ENCODE measurements around the gene PPP2R5C. TPM values are rescaled to one million over a fixed set of nuclear protein-coding genes. Genes with fewer than 3 reads are reported as not detected.
"Not testable (repeated sequence)": the region's sequence is repeated elsewhere in the genome, so short reads cannot be mapped to it uniquely, and the experiment has no call there.

PPP2R5C gene
- total RNA-seq, 1 donor from 2014 or later = 55.3 TPM

DNA sequence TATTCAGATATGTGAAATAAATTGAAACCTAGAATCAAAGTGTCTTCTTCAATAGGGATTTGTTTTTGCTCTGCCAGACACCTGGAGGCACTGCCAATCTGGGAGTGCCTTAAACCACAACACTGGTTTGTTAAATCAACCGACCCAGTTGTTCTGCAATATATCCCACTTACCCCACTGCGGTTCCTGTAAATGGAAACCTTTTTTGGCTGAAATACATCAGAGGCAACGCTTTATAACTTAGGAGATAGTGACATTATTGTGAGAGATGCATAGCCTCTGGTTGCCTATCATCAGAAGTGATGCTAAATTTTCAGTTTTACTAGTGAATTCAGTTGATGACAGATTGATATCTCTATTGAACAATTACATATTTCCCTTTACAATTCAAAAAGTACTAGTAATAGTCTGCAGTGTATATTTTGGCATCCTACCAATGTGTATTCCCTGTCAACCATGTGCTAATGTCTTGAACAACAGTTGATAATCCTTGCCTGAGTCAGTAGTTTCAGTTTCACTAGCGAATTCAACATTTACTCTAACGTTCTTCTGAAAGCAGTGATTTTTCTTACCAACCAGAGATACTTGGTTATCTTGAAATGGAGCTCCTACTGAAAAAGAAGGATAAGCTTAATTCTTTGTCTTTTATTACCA, 30.5 kb downstream of the PPP2R5C start:
- Histone ChIP-seq H3K36me3 (ENCODE audit: control insufficient read depth in 3 of 3, insufficient read depth in 3 of 3, low read length in 3 of 3) (peaks cover 0 to 2% (median 0%) of the 10 kb centered on the region in 3 donors), H3K9me3 (ENCODE audit: control insufficient read depth in 3 of 3, low read length in 3 of 3) (no peaks in the 10 kb centered on the region), H3K27me3 (ENCODE audit: control insufficient read depth in 3 of 3, insufficient read depth in 3 of 3, low read length in 3 of 3) (no peaks in the 10 kb centered on the region), H3K27ac (ENCODE audit: low read depth, low read length) (peak overlapping the region; percentile 31), H3K4me3 (ENCODE audit: low read length in 3 of 3) (peak overlapping the region; percentile 16 to 63 (median 53)), H3K9ac (ENCODE audit: low read depth in 1 of 3, low read length in 3 of 3) (peak overlapping the region in 2 of 3 donors; percentile 35 to 51), H3K4me1 (ENCODE audit: control insufficient read depth in 3 of 3, insufficient read depth in 3 of 3, low read length in 3 of 3) (peaks cover 0 to 6% (median 0%) of the 10 kb centered on the region in 3 donors)

DNA sequence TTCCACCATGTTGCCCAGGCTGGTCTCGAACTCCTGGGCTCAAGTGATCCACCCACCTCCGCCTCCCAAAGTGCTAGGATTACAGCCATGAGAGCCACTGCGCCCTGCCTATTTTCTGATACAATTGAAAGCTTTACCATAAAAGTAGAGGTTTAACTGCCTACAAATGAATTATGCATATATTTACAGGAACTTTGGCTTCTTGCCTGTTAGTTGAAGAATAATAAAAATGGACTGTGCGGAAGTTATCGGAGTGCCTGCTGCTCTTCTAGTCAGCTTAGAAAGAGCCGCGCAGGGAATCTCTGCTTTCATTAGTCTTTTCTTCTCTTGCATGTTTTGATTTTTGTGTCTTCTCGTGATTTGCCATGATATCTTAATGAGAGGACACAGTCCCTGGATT, 34.5 kb downstream of the PPP2R5C start:
- H3K9me3 ChIP-seq (ENCODE audit: control insufficient read depth in 3 of 3, low read length in 3 of 3) = no peaks in the 10 kb centered on the region
- no peak overlapping the region for H3K4me3 ChIP-seq (ENCODE audit: low read length in 3 of 3)
- H3K27ac ChIP-seq (ENCODE audit: low read depth, low read length) = no peak overlapping the region
- H3K36me3 ChIP-seq (ENCODE audit: control insufficient read depth in 3 of 3, insufficient read depth in 3 of 3, low read length in 3 of 3) = peaks cover 0 to 2% (median 0%) of the 10 kb centered on the region in 3 donors
- no peaks in the 10 kb centered on the region for H3K27me3 ChIP-seq (ENCODE audit: control insufficient read depth in 3 of 3, insufficient read depth in 3 of 3, low read length in 3 of 3)
- H3K9ac ChIP-seq (ENCODE audit: low read depth in 1 of 3, low read length in 3 of 3) = no peak overlapping the region
- H3K4me1 ChIP-seq (ENCODE audit: control insufficient read depth in 3 of 3, insufficient read depth in 3 of 3, low read length in 3 of 3) = peaks cover 5 to 26% (median 14%) of the 10 kb centered on the region in 3 donors

DNA sequence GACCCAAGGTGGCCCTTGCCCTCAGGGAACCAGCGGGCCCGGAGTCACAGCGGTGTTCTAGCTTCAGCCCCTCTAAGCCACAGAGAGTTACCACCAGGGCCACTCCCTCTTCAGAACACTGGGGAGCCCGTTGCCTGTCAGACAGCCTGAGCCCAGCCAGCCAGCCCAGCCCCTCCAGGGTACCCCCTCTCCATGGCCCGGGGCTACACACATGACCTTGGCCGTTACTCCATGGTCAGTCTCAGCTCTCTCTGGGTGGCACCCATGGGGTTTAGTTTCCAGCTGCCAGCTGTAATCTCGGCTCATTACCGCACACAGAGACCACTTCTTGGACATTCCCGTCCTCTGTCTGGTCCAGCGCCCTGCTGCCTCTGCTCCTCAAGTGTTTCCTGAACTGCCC, 35.0 kb downstream of the PPP2R5C start:
- Histone ChIP-seq H3K27me3 (ENCODE audit: control insufficient read depth in 3 of 3, insufficient read depth in 3 of 3, low read length in 3 of 3) (no peaks in the 10 kb centered on the region), H3K9ac (ENCODE audit: low read depth in 1 of 3, low read length in 3 of 3) (no peak overlapping the region), H3K9me3 (ENCODE audit: control insufficient read depth in 3 of 3, low read length in 3 of 3) (no peaks in the 10 kb centered on the region), H3K36me3 (ENCODE audit: control insufficient read depth in 3 of 3, insufficient read depth in 3 of 3, low read length in 3 of 3) (peaks cover 0 to 2% (median 0%) of the 10 kb centered on the region in 3 donors), H3K4me1 (ENCODE audit: control insufficient read depth in 3 of 3, insufficient read depth in 3 of 3, low read length in 3 of 3) (peaks cover 5 to 26% (median 14%) of the 10 kb centered on the region in 3 donors), H3K4me3 (ENCODE audit: low read length in 3 of 3) (no peak overlapping the region), H3K27ac (ENCODE audit: low read depth, low read length) (no peak overlapping the region)

DNA sequence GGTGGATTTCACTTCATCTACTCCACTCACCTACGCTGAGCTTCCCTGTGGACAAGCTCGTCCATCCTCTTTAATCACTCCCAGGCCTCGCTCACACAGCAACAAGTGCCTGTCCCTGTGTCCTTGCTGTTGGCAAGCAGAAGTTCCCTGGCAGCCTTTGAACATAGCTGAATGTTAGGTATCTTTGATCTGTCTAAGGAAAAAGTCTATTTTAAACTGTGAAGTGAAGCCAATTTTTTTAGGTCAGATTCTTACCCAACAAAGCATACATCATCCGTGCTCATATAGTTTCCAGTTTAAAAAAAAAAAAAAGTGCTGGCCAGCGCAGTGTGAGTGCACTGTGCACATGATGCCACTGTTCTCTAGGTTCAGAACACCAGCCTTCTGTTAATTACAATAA, 36.3 kb downstream of the PPP2R5C start:
- no peaks in the 10 kb centered on the region for H3K27me3 ChIP-seq (ENCODE audit: control insufficient read depth in 3 of 3, insufficient read depth in 3 of 3, low read length in 3 of 3)
- no peak overlapping the region for H3K4me3 ChIP-seq (ENCODE audit: low read length in 3 of 3)
- peak overlapping the region; percentile 45 for H3K27ac ChIP-seq (ENCODE audit: low read depth, low read length)
- H3K36me3 ChIP-seq (ENCODE audit: control insufficient read depth in 3 of 3, insufficient read depth in 3 of 3, low read length in 3 of 3) = peaks cover 0 to 2% (median 0%) of the 10 kb centered on the region in 3 donors
- H3K9me3 ChIP-seq (ENCODE audit: control insufficient read depth in 3 of 3, low read length in 3 of 3) = no peaks in the 10 kb centered on the region
- peak overlapping the region in 1 of 3 donors; percentile 36 for H3K9ac ChIP-seq (ENCODE audit: low read depth in 1 of 3, low read length in 3 of 3)
- H3K4me1 ChIP-seq (ENCODE audit: control insufficient read depth in 3 of 3, insufficient read depth in 3 of 3, low read length in 3 of 3) = peaks cover 5 to 20% (median 14%) of the 10 kb centered on the region in 3 donors

DNA sequence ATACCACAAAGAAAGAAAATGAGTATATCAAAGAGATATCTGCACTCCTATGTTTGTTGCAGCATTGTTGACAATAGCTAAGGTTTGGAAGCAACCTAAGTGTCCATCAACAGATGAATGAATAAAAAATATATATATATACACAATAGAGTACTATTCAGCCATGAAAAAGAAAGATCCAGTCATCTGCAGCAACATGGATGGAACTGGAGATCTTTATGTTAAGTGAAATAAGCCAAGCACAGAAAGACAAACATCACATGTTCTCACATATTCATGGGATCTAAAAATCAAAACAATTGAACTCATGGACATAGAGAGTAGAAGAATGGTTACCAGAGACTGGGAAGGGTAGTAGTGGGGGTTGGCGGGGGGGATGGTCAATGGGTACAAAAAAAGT, 42.9 kb downstream of the PPP2R5C start:
- H3K27ac ChIP-seq (ENCODE audit: low read depth, low read length); H3K4me1 ChIP-seq (ENCODE audit: control insufficient read depth in 3 of 3, insufficient read depth in 3 of 3, low read length in 3 of 3); H3K4me3 ChIP-seq (ENCODE audit: low read length in 3 of 3); H3K27me3 ChIP-seq (ENCODE audit: control insufficient read depth in 3 of 3, insufficient read depth in 3 of 3, low read length in 3 of 3); H3K9ac ChIP-seq (ENCODE audit: low read depth in 1 of 3, low read length in 3 of 3); H3K9me3 ChIP-seq (ENCODE audit: control insufficient read depth in 3 of 3, low read length in 3 of 3); H3K36me3 ChIP-seq (ENCODE audit: control insufficient read depth in 3 of 3, insufficient read depth in 3 of 3, low read length in 3 of 3): not testable (repeated sequence)

DNA sequence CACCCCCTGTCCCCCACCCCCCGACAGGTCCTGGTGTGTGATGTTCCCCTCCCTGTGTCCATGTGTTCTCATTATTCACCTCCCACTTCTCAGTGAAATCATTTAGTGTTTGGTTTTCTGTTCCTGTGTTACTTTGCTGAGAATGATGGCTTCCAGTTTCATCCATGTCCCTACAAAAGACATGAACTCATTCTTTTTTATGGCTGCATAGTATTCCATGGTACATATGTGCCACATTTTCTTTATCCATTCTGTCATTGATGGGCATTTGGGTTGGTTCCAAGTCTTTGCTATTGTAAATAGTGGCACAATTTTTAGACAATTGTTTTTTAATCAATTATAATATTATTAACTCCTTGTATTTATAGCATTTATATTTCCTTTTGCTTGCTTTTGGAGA, 44.7 kb downstream of the PPP2R5C start:
- H3K27ac ChIP-seq (ENCODE audit: low read depth, low read length) = not testable (repeated sequence)

DNA sequence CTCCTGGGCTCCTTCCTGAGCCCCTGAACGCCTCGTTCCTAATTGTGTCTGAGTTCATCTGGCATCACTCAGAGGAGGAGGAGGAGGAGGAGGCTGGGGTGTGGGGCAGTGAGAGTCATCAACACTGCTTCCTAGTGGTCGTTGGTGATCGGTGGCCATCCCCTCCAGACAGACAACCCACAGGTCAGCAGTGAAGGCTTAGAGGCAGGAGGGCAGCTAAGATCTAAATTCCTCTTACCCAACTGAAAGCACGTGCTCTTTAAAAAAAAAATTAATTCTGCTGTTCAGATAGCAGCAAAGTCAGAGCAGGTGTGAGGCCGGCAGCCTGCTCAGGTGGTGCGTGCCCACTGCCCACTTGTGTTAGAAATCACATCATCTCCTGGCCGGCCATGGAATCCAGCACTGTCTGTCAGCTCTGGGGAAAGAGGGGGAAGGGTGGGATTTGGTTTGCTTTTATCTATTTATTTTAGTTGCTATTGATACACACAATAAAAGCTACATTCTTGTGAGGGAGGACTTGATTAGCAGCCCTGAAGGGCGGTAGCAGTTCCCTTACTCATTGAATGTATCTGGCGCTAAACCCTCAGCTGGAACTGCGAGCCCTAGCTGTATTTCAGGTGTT, 46.6 kb downstream of the PPP2R5C start:
- no peak overlapping the region for H3K27ac ChIP-seq (ENCODE audit: low read depth, low read length)
- H3K4me3 ChIP-seq (ENCODE audit: low read length in 3 of 3) = no peak overlapping the region
- H3K27me3 ChIP-seq (ENCODE audit: control insufficient read depth in 3 of 3, insufficient read depth in 3 of 3, low read length in 3 of 3) = no peaks in the 10 kb centered on the region
- no peaks in the 10 kb centered on the region for H3K9me3 ChIP-seq (ENCODE audit: control insufficient read depth in 3 of 3, low read length in 3 of 3)
- no peak overlapping the region for H3K9ac ChIP-seq (ENCODE audit: low read depth in 1 of 3, low read length in 3 of 3)
- H3K4me1 ChIP-seq (ENCODE audit: control insufficient read depth in 3 of 3, insufficient read depth in 3 of 3, low read length in 3 of 3) = peaks cover 16 to 24% (median 20%) of the 10 kb centered on the region in 3 donors
- no peaks in the 10 kb centered on the region for H3K36me3 ChIP-seq (ENCODE audit: control insufficient read depth in 3 of 3, insufficient read depth in 3 of 3, low read length in 3 of 3)

More for the DNA sequence above, 44.7 kb downstream of the PPP2R5C start:
- not testable (repeated sequence) for H3K27me3 ChIP-seq (ENCODE audit: control insufficient read depth in 3 of 3, insufficient read depth in 3 of 3, low read length in 3 of 3); H3K9me3 ChIP-seq (ENCODE audit: control insufficient read depth in 3 of 3, low read length in 3 of 3); H3K4me1 ChIP-seq (ENCODE audit: control insufficient read depth in 3 of 3, insufficient read depth in 3 of 3, low read length in 3 of 3); H3K9ac ChIP-seq (ENCODE audit: low read depth in 1 of 3, low read length in 3 of 3); H3K36me3 ChIP-seq (ENCODE audit: control insufficient read depth in 3 of 3, insufficient read depth in 3 of 3, low read length in 3 of 3); H3K4me3 ChIP-seq (ENCODE audit: low read length in 3 of 3)

DNA sequence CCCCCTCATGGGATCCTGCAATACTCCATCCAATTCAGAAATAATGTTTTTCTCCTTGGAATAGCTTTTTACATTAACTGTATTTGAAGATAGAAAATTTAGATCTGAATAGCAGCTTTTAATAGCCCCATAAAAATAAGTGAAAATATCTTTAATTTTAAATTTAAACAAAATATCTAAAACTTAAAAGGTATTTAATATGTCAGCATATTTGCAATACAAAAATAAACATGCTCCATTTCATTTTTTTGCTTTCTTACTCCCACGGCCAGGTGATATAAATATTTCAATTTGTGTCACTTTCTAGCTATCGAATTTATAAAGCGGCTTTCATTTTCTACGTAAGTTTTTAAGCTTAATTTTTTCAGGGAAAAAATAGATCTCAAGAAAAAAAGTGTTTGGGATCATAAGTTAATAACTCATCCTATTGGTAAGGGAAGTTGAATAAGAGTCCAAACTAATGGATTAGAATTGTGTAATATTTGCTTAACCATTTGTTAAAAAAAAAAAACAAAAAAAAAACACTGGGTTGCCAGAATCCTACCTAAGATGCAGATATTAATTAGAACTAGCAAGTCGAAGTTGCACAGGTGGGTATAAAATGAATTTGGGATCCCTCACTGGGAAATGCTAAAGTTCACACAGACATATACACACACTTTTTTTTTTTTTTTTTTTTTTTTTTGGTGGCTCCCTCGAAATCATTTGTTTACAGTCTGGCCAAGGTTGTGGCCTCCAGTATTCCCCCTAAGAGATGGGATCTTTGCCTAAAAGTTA, 47.6 kb downstream of the PPP2R5C start:
- Histone ChIP-seq H3K27me3 (ENCODE audit: control insufficient read depth in 3 of 3, insufficient read depth in 3 of 3, low read length in 3 of 3) (no peaks in the 10 kb centered on the region), H3K4me3 (ENCODE audit: low read length in 3 of 3) (peak overlapping the region; percentile 84 to 97 (median 87)), H3K9me3 (ENCODE audit: control insufficient read depth in 3 of 3, low read length in 3 of 3) (no peaks in the 10 kb centered on the region), H3K27ac (ENCODE audit: low read depth, low read length) (peak overlapping the region; percentile 98), H3K9ac (ENCODE audit: low read depth in 1 of 3, low read length in 3 of 3) (peak overlapping the region; percentile 89 to 99 (median 91)), H3K4me1 (ENCODE audit: control insufficient read depth in 3 of 3, insufficient read depth in 3 of 3, low read length in 3 of 3) (peaks cover 25 to 33% (median 26%) of the 10 kb centered on the region in 3 donors), H3K36me3 (ENCODE audit: control insufficient read depth in 3 of 3, insufficient read depth in 3 of 3, low read length in 3 of 3) (no peaks in the 10 kb centered on the region)

DNA sequence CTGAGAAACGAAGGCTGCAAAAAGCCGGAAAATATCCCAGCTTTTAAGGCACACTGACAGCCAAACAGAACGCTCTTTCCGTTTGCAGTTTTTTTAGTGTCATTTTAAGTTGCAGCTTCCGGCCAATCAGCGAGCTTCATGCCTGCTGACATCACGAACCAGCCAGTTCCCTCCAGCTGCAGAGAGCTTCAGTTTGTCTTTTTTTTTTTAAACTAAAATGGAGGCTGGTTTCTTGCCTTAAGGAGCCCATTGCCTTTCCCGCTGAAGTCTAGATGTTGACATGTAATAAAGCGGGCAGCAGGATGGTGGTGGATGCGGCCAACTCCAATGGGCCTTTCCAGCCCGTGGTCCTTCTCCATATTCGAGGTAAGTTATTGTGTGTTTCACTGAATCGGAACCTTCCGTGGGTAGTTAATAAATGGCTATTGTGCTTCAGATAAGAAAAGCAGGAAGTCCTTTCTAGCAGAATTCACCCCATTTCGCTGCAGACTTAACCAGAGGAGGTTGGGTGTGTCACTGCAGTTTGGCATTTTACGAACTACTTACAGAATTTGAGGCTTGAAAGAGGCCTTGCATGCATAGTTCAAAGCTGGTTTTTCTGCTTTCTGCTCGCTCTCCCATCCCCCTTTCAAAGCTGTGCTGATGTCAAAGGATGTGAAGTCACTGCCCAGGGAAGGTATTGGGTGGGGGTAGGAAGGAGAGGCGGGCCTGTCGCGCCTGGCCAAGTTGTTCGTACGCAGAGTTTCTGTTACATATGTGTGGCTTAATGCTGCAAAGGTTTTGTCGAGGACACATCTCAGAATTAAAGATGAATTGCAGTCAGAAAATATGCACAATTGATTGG, 48.4 kb downstream of the PPP2R5C start:
- H3K4me1 ChIP-seq (ENCODE audit: control insufficient read depth in 3 of 3, insufficient read depth in 3 of 3, low read length in 3 of 3) = peaks cover 32 to 40% (median 32%) of the 10 kb centered on the region in 3 donors
- no peaks in the 10 kb centered on the region for H3K27me3 ChIP-seq (ENCODE audit: control insufficient read depth in 3 of 3, insufficient read depth in 3 of 3, low read length in 3 of 3)
- no peaks in the 10 kb centered on the region for H3K9me3 ChIP-seq (ENCODE audit: control insufficient read depth in 3 of 3, low read length in 3 of 3)
- H3K36me3 ChIP-seq (ENCODE audit: control insufficient read depth in 3 of 3, insufficient read depth in 3 of 3, low read length in 3 of 3) = no peaks in the 10 kb centered on the region
- peak overlapping the region; percentile 98 for H3K27ac ChIP-seq (ENCODE audit: low read depth, low read length)
- peak overlapping the region; percentile 84 to 97 (median 87) for H3K4me3 ChIP-seq (ENCODE audit: low read length in 3 of 3)
- H3K9ac ChIP-seq (ENCODE audit: low read depth in 1 of 3, low read length in 3 of 3) = peak overlapping the region; percentile 89 to 99 (median 91)
